Kidney epithelial cell (primary cell): Measurements from ENCODE around the gene C1QTNF7. TPM values are rescaled to one million over a fixed set of nuclear protein-coding genes. Genes with fewer than 3 reads are reported as not detected.

Source experiments
- DNase-seq: peaks from one replicate; pipeline ENCODE4 v3.0.0-alpha.2; 2010; ENCODE audit warnings: low read depth
- H3K27me3 ChIP-seq: 2 replicates; pipeline ENCODE4 v1.6.0; 2011; ENCODE audit warnings: low read length; ENCODE audit not compliant: control insufficient read depth, insufficient read depth
- H3K36me3 ChIP-seq: 2 replicates; pipeline ENCODE4 v1.5.1; 2011; ENCODE audit warnings: low read length; ENCODE audit not compliant: control insufficient read depth, insufficient read depth
- H3K4me3 ChIP-seq: 2 replicates; pipeline ENCODE4 v1.5.1; 2011; ENCODE audit warnings: low read depth, mild to moderate bottlenecking, control low read depth, low read length
- CTCF ChIP-seq: IDR thresholded peaks from 2 replicates; pipeline ENCODE4 v1.5.1; 2011; ENCODE audit warnings: mild to moderate bottlenecking, moderate library complexity, low read length, control low read depth, inconsistent platforms; ENCODE audit not compliant: insufficient read depth, poor library complexity, severe bottlenecking
- total RNA-seq: library from RNA; depleted of rRNA; stranded (reverse); fragments of >200 nt; gene quantifications from 2 replicates; pipeline ENCODE4 v1.2.3, GENCODE V29; 2015

C1QTNF7 gene
- total RNA-seq, 1 donor from 2014 or later = not detected

GRCh38 chr4:15414551-15415091 is 13.2 kb upstream of the C1QTNF7 start:
- Histone ChIP-seq H3K36me3 (no peaks in the 10 kb centered on the region), H3K27me3 (no peaks in the 10 kb centered on the region), H3K4me3 (no peak overlapping the region)
- no peak for TF ChIP-seq CTCF
- no peak for DNase-seq

DNA sequence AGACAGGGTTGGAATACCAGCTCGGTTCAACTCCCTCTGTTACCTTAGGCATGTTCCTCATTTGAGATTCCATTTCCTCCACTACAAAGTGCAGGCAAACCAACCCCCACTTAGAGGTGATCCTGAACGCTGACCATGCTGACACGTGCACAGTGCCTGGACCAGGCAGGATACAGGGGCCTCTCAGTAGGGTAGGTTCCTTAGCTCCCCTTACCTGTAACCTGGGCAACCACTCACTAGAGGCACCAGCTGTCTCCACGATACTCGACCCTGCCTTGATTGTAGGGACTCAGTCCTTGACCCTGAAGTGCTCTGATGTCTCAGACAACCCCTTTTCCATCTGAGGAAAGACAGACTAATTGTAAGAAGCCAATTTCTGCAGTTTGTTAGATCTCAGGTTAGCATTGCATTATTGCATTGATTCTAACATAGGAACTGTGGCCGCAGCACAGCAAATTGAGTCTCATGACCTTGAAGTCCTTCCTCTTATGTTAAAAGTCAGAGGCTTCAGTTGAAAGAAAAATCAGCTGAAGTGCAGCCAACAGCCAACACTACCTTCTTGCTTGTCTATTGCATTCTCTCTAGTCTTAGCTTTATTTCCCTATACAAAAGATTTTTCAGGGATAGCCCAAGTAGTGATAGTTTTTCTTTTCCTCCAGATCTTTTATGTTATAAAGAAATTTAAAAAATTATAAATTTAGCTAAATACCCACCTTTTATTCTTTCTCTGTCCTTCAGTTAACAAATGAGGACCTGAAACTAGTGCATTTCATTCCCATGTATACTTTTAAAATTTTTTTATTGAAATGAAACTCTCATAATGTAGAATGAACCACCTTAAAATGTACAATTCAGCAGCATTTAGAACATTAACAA is 11.2 kb upstream of the C1QTNF7 start:
- Histone ChIP-seq H3K4me3 (no peak overlapping the region), H3K27me3 (no peaks in the 10 kb centered on the region), H3K36me3 (no peaks in the 10 kb centered on the region)
- no peak for DNase-seq
- TF ChIP-seq CTCF = no peak

DNA sequence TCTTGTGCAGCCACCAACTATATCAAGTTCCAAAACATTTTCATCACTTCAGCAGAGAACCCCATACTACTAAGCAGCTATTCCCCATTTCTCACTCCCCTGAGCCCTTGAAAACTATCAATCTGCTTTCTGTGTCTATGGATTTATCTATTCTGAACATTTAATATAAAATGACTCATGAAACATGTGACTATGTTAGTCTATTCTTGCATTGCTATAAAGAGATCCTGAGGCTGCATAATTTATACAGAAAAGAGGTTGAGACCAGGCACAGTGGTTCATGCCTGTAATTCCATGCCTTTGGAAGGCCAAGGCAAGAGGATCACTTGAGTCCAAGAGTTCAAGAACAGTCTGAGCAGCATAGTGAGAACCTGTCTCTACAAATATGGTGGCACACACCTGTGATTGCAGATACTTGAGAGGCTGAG is 10.6 kb upstream of the C1QTNF7 start:
- Histone ChIP-seq H3K4me3 (no peak overlapping the region), H3K36me3 (no peaks in the 10 kb centered on the region), H3K27me3 (no peaks in the 10 kb centered on the region)
- DNase-seq = no peak
- no peak for TF ChIP-seq CTCF

GRCh38 chr4:15418956-15419355 is 8.9 kb upstream of the C1QTNF7 start:
- DNase-seq = no peak
- no peaks in the 10 kb centered on the region for H3K27me3 ChIP-seq
- TF ChIP-seq CTCF = no peak
- H3K4me3 ChIP-seq = no peak overlapping the region
- no peaks in the 10 kb centered on the region for H3K36me3 ChIP-seq

- Histone ChIP-seq H3K36me3 (no peaks in the 10 kb centered on the region), H3K27me3 (no peaks in the 10 kb centered on the region), H3K4me3 (no peak overlapping the region)
- no peak for TF ChIP-seq CTCF
- DNase-seq = peak; percentile 25
Observed at GRCh38 chr4:15420642-15421041, 7.2 kb upstream of the C1QTNF7 start.
